Measurements from ENCODE around the gene PSMA6. TPM values are rescaled to one million over a fixed set of nuclear protein-coding genes. Genes with fewer than 3 reads are reported as not detected.

Gene PSMA6
- total and polyA plus RNA-seq, 2 of the 13 experiments (the other 11 are each of a cell fraction or from before 2014, with no cell fraction given): 525 to 1,109 TPM

GRCh38 chr14:35277179-35277578 is 15.0 kb upstream of the PSMA6 start:
- DNase-seq (ENCODE audit: low spot score) (no peak), ATAC-seq (peak; percentile 41), FAIRE-seq (no peak)
- no peak overlapping the region for H2AFZ ChIP-seq (ENCODE audit: low read length)
- no peak for TF ChIP-seq FOXA1 (IDR thresholded peaks at IDR 0.05)
- 0 out of 2 replicates have a peak, but pooled peaks have one; percentile 40 for TF ChIP-seq FOXA1 (CRISPR knock-in tag; IDR thresholded peaks at IDR 0.05)
- peak; percentile 43 for TF ChIP-seq RBM22 (optimal IDR thresholded peaks at IDR 0.05; ENCODE audit: low read length)
- TF ChIP-seq ZNF761 (CRISPR knock-in tag; conservative IDR thresholded peaks at IDR 0.05): no peak
- TF ChIP-seq NONO (IDR thresholded peaks at IDR 0.05): no peak
- TF ChIP-seq NONO (CRISPR knock-in tag; conservative IDR thresholded peaks at IDR 0.05): no peak
- TF ChIP-seq STAG1 (CRISPR knock-in tag; IDR thresholded peaks at IDR 0.05): no peak
- no peak for TF ChIP-seq DR1 (CRISPR knock-in tag; IDR thresholded peaks at IDR 0.05)
- peak; percentile 75; the same call in 1 of the 2 replicates for TF ChIP-seq PRDM10 (CRISPR knock-in tag; IDR thresholded peaks at IDR 0.05; ENCODE audit: low read depth)
- no peak for TF ChIP-seq SIX4 (CRISPR knock-in tag; IDR thresholded peaks at IDR 0.05)
- TF ChIP-seq FOSL2 (CRISPR knock-in tag; IDR thresholded peaks at IDR 0.05): peak; percentile 14; the same call in 1 of the 2 replicates
- TF ChIP-seq JUNB (CRISPR knock-in tag; IDR thresholded peaks at IDR 0.05; ENCODE audit: borderline replicate concordance): 0 out of 2 replicates have a peak, but pooled peaks have one; percentile 31
- TF ChIP-seq ATF1 (CRISPR knock-in tag; IDR thresholded peaks at IDR 0.05): no peak
- 97% methylated on average over 4 of the region's 4 CpGs for WGBS (ENCODE audit: low lambda C conversion rate)
- in situ Hi-C loops (cut with HindIII; ENCODE audit: extremely low pct_ligation_motif_present, low pct_unique_long_range_greater_than_20kb) (no loop called here), intact Hi-C loops (cut with micrococcal nuclease; ENCODE audit: unreplicated experiment) (no loop called here)
- CTCF ChIA-PET (ENCODE audit: low intra/inter-chr PET ratio, low total read pairs): interaction anchor here (0.6 kb wide), 1 partner anchor 137 kb away, joined by 4 read pairs; no protein-coding TSS in a partner anchor
- H3K4me3 ChIP-seq (replicated peaks in 1 of 3; ENCODE audit: insufficient read depth in 1 of 3, low read depth in 2 of 3, low read length in 3 of 3): no peak overlapping the region
- H3K79me2 ChIP-seq (ENCODE audit: insufficient read depth, low read length): no peaks in the 10 kb centered on the region
- H3K4me2 ChIP-seq (ENCODE audit: low read depth, low read length): no peak overlapping the region
- POLR2A ChIA-PET: interaction anchor here (1.0 to 2.9 kb wide), 3 partner anchors 14 to 127 kb away, joined by 4 to 12 read pairs (median 5); partner anchors contain the start of gene PSMA6
- no peaks in the 10 kb centered on the region for H3K27me3 ChIP-seq (ENCODE audit: control insufficient read depth in 1 of 2, insufficient read depth in 2 of 2, low read length in 2 of 2)
- no peak overlapping the region for H3K27ac ChIP-seq (ENCODE audit: extremely low read length, insufficient read depth, low read length)
- no TSS peak for BruUV-seq (replicated peaks)
- peaks cover 16 to 30% of the 10 kb centered on the region in 2 experiments for H3K36me3 ChIP-seq (replicated peaks in 1 of 2; ENCODE audit: control insufficient read depth in 1 of 2, insufficient read depth in 2 of 2, low read length in 2 of 2)
- no peak overlapping the region for H3K9ac ChIP-seq (ENCODE audit: insufficient read depth, low read depth, low read length)
- H3K4me1 ChIP-seq (ENCODE audit: insufficient read depth, low read length): peaks cover 6% of the 10 kb centered on the region; the same call in 1 of the 2 replicates
- no peaks in the 10 kb centered on the region for H3K9me3 ChIP-seq (ENCODE audit: low read length)
- H4K20me1 ChIP-seq (ENCODE audit: insufficient read depth, low read length): no peaks in the 10 kb centered on the region
